Activated T-helper 1 cell treated with anti-CD3 and anti-CD28 coated beads, Interleukin-12 subunit alpha, Interleukin-12 subunit beta, Interleukin-2, Interleukin-4 antibody, amounts not matched to agents 30 ng/mL and 10 ng/mL and 1 ng/mL, durations not matched to agents 14 hours and 24 hours and 36 hours (primary cell): ENCODE results near the gene FAM161A. TPM values are rescaled to one million over a fixed set of nuclear protein-coding genes. Genes with fewer than 3 reads are reported as not detected.

Source experiments
- DNase-seq: peaks from one replicate; pipeline ENCODE4 v3.0.0; 2021; ENCODE audit warnings: low spot score
- H3K27ac Mint-ChIP-seq: one replicate; pipeline ENCODE4 v1.8.0; 2021; ENCODE audit warnings: mild to moderate bottlenecking, mixed read lengths
- H3K27me3 Mint-ChIP-seq: one replicate; pipeline ENCODE4 v1.8.0; 2022; ENCODE audit warnings: mild to moderate bottlenecking, moderate library complexity, mixed read lengths; ENCODE audit not compliant: insufficient read depth
- H3K36me3 Mint-ChIP-seq: one replicate; pipeline ENCODE4 v1.8.0; 2021; ENCODE audit warnings: low read depth, mixed read lengths
- H3K4me1 Mint-ChIP-seq: one replicate; pipeline ENCODE4 v1.8.0; 2021; ENCODE audit warnings: low read depth, mixed read lengths
- H3K4me3 Mint-ChIP-seq: one replicate; pipeline ENCODE4 v1.8.0; 2021; ENCODE audit warnings: mild to moderate bottlenecking, moderate library complexity, mixed read lengths
- H3K9me3 Mint-ChIP-seq: one replicate; pipeline ENCODE4 v1.8.0; 2021; ENCODE audit warnings: mixed read lengths
- intact Hi-C: fragments of 100-400 bp; cut with micrococcal nuclease; formaldehyde crosslinking; loops from one replicate; pipeline ENCODE4 v1.15.1; 2024
- total RNA-seq: library from RNA; stranded (reverse); gene quantifications from 2 replicates; pipeline ENCODE4 v1.2.3, GENCODE V29; 2022

FAM161A gene
- total RNA-seq, 1 donor from 2014 or later, result 3.7 TPM

DNA sequence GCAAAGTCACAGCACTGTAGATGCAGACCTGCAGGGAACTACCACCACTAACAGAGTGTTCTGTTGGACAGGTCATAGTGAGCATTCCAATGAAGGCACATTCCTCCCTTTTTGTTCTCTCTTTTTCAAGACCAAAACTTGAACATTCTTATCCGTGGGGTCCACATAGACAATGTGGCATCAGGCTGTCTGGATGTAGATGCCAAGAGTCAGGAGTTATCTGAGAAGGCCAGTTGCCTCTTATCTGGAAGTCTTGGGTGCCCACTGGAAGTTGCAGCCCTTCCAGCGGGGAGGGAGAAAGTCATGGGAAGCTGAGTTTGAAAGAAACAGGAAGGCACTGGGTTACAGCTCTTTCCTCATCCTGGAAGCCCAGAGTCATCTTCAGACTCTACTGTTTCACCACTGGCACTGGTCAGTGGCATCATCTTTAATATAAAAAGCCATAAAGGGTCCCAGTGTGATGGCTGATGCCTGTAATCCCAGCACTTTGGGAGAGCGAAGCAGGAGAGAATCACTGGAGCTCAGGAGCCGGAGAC, 61.4 kb downstream of the FAM161A start:
- Mint-ChIP-seq H3K4me1 (peaks cover 10% of the 10 kb centered on the region), H3K27me3 (peaks cover 18% of the 10 kb centered on the region), H3K4me3 (no peak overlapping the region), H3K9me3 (no peaks in the 10 kb centered on the region), H3K27ac (no peak overlapping the region), H3K36me3 (no peaks in the 10 kb centered on the region)
- intact Hi-C loops, result no loop called here
- DNase-seq, result no peak

- peaks cover 15% of the 10 kb centered on the region for H3K27me3 Mint-ChIP-seq
- DNase-seq, result no peak
- H3K4me1 Mint-ChIP-seq, result peaks cover 10% of the 10 kb centered on the region
These were observed 63.9 kb downstream of the FAM161A start for GRCh38 chr2:61789807-61790602.

GRCh38 chr2:61787941-61788563, 65.8 kb downstream of the FAM161A start:
- Mint-ChIP-seq H3K27ac (no peak overlapping the region), H3K9me3 (no peaks in the 10 kb centered on the region), H3K4me1 (no peaks in the 10 kb centered on the region), H3K27me3 (peaks cover 4% of the 10 kb centered on the region), H3K36me3 (no peaks in the 10 kb centered on the region), H3K4me3 (no peak overlapping the region)
- intact Hi-C loops, result no loop called here
- no peak for DNase-seq

More at GRCh38 chr2:61789807-61790602, 63.9 kb downstream of the FAM161A start:
- Mint-ChIP-seq H3K4me3 (no peak overlapping the region), H3K27ac (no peak overlapping the region), H3K9me3 (no peaks in the 10 kb centered on the region), H3K36me3 (no peaks in the 10 kb centered on the region)
- intact Hi-C loops, result no loop called here

- H3K36me3 Mint-ChIP-seq, result no peaks in the 10 kb centered on the region
- H3K4me1 Mint-ChIP-seq, result no peaks in the 10 kb centered on the region
- no peak overlapping the region for H3K4me3 Mint-ChIP-seq
- DNase-seq, result no peak
- H3K27ac Mint-ChIP-seq, result no peak overlapping the region
- H3K9me3 Mint-ChIP-seq, result peaks cover 1% of the 10 kb centered on the region
- H3K27me3 Mint-ChIP-seq, result peaks cover 4% of the 10 kb centered on the region
- intact Hi-C loops, result no loop called here
These were observed 67.0 kb downstream of the FAM161A start for GRCh38 chr2:61786876-61787275.

GRCh38 chr2:61785583-61785982, 68.3 kb downstream of the FAM161A start:
- Mint-ChIP-seq H3K36me3 (no peaks in the 10 kb centered on the region), H3K27me3 (peaks cover 7% of the 10 kb centered on the region), H3K9me3 (peaks cover 9% of the 10 kb centered on the region), H3K4me3 (no peak overlapping the region), H3K4me1 (no peaks in the 10 kb centered on the region), H3K27ac (no peak overlapping the region)
- no peak for DNase-seq
- intact Hi-C loops, result no loop called here

DNA sequence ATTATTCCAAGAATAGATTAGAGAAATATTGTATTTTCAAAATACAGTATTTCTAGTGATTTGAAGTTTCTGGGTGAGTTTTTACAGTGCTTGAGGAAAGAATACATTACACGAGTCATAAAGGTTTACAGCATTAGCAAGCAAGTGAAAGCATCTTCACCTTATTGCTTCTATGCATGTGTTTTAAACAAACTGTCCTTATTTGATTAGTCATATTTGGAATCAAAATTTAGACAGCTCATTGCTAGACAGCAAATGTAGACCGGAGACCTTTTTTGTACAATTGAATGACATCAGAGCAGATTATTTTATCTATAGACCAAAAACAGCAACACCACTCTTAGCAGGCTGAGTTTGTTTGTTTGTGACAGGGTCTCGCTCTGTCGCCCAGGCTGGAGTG, 69.2 kb downstream of the FAM161A start:
- DNase-seq, result no peak
- Mint-ChIP-seq H3K4me1 (no peaks in the 10 kb centered on the region), H3K9me3 (peaks cover 13% of the 10 kb centered on the region), H3K36me3 (no peaks in the 10 kb centered on the region), H3K4me3 (no peak overlapping the region), H3K27ac (no peak overlapping the region), H3K27me3 (peaks cover 9% of the 10 kb centered on the region)
- intact Hi-C loops, result no loop called here

DNA sequence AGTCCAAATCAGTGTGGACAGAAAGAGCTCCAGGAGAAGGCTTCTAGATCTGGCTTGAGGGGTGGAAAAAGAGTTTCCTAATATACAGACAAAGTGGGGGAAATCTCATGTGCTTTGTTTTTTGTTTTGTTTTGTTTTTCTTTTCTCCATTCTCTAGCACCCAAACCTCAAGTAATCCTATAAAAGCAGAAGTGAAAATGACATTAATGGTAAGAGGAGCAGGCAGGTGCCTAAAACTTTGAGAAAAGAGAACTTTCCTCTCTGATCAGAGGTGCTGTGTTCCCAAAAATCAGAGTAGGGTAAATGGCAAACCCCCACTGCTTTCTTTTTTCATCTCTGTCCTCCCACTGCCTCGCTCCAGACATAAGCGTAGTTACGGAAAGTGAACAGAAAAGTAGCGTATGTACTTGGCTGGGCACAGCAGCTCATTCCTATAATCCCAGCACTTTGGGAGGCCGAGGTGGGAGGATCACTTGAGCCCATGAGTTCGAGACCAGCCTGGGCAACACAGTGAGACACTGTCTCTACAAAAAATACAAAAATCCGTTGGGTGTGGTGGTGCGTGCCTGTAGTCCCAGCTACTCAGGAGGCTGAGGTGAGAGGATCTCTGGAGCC, 77.8 kb downstream of the FAM161A start:
- Mint-ChIP-seq H3K4me1 (no peaks in the 10 kb centered on the region), H3K27me3 (peaks cover 34% of the 10 kb centered on the region), H3K4me3 (no peak overlapping the region), H3K27ac (no peak overlapping the region), H3K36me3 (no peaks in the 10 kb centered on the region), H3K9me3 (peaks cover 9% of the 10 kb centered on the region)
- DNase-seq, result no peak
- intact Hi-C loops, result no loop called here

Other genes with a start within 250 kb of the FAM161A start
- 354 and 381 TPM in 2 replicates for gene CCT4, start 34.6 kb upstream of the FAM161A start, total RNA-seq
- 25.4 and 28.9 TPM in 2 replicates for gene COMMD1, start 51.6 kb upstream of the FAM161A start, total RNA-seq